T-helper 2 cell treated with Interferon-gamma antibody and Interleukin-4, amounts not matched to agents 5 μg/mL and 100 μg/mL, for 36 hours (primary cell): ENCODE data around the gene SETD6.
A peak's percentile ranks its signal among the peaks of the same experiment; 100 is the strongest.
"Not testable (repeated sequence)": the region's sequence is repeated elsewhere in the genome, so short reads cannot be mapped to it uniquely, and the experiment has no call there.

ENCODE experiments used
- DNase-seq: peaks from one replicate; pipeline ENCODE4 v3.0.0; 2021; ENCODE audit warnings: low spot score
- H3K27ac Mint-ChIP-seq: one replicate; pipeline ENCODE4 v1.8.0; 2021; ENCODE audit warnings: mild to moderate bottlenecking, mixed read lengths
- H3K27me3 Mint-ChIP-seq: one replicate; pipeline ENCODE4 v1.8.0; 2021; ENCODE audit warnings: low read depth, mixed read lengths
- H3K36me3 Mint-ChIP-seq: one replicate; pipeline ENCODE4 v1.8.0; 2021; ENCODE audit warnings: low read depth, mixed read lengths
- H3K4me1 Mint-ChIP-seq: one replicate; pipeline ENCODE4 v1.8.0; 2021; ENCODE audit warnings: low read depth, mixed read lengths
- H3K4me3 Mint-ChIP-seq: one replicate; pipeline ENCODE4 v1.8.0; 2022; ENCODE audit warnings: mild to moderate bottlenecking, moderate library complexity, mixed read lengths
- H3K9me3 Mint-ChIP-seq: one replicate; pipeline ENCODE4 v1.8.0; 2021; ENCODE audit warnings: mixed read lengths

Gene SETD6

DNA sequence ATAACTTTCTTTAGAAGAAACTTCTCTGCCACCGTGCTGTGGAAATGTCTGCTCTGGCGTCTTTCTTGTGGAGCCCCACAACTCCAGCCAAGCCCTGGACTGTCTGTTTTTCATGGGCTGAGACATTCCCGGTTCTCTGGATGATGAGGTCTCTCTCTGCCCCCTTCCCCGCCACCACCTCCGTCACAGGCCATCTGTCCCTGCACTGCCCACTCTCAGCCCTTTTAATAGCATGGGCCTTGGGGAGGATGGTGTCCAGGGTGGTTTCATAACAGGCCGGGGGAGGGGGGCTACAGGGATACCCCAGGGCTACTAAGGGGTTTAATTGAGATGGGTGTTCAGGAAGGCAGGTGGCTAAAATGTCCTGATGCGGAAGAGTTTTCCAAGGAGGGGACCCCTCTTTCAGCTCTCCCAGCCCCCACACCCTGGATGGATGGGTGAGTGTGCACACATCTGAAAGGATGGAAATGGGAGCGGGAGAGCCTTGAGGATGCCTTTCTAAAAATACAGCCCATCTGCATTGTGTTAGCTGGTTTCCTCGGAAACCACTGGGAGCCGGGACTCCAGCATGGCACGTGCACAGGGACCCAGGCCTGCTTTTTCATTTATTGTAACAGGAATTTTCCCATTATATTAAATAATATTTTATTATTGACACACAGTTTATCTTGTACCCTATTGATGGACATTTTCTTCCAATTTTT lies 30.0 kb upstream of the SETD6 start:
- Mint-ChIP-seq H3K4me3 (no peak overlapping the region), H3K27me3 (no peaks in the 10 kb centered on the region), H3K9me3 (no peaks in the 10 kb centered on the region)

DNA sequence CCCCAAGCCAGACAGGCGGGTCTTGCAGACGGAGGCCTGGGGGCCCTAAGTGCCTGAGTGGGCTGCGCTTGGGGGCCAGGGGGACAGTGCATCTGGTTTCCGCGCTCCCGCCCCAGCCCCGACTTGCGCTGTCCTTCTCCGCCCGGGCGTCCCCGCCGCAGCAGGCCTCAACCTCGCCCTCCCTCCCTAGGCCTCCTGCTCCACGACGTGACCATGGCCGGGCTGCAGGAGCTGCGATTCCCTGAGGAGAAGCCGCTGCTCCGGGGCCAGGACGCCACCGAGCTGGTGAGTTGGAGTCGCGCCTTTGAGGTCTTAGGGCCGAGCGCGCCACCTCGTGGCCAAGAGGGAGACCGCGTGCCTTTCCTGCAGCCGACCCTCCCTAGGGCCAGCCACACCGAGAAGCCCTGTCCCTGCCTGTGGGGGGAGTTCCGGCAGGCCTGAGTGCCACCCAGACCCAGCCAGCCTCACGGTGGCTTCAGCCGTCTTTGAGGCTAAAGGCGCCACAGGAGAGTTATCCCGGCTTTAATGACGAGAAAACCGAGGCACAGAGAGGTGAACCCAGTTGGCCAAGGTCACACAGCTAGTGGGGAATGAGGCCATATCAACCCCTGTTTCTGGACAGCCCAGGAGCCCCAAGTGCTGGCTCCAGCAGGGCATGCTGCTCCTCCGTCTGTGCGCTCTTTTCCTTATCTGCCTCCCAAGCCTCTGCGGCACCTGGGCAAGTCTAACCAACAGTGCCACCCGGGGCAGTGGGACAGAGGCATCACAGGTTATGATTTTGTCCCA lies 27.6 kb upstream of the SETD6 start:
- Mint-ChIP-seq H3K4me3 (no peak overlapping the region), H3K27ac (no peak overlapping the region), H3K27me3 (no peaks in the 10 kb centered on the region), H3K4me1 (no peaks in the 10 kb centered on the region), H3K36me3 (no peaks in the 10 kb centered on the region), H3K9me3 (no peaks in the 10 kb centered on the region)
- peak; percentile 48 for DNase-seq

More for the DNA sequence above, 30.0 kb upstream of the SETD6 start:
- Mint-ChIP-seq H3K27ac (no peak overlapping the region), H3K36me3 (no peaks in the 10 kb centered on the region), H3K4me1 (no peaks in the 10 kb centered on the region)
- no peak for DNase-seq

DNA sequence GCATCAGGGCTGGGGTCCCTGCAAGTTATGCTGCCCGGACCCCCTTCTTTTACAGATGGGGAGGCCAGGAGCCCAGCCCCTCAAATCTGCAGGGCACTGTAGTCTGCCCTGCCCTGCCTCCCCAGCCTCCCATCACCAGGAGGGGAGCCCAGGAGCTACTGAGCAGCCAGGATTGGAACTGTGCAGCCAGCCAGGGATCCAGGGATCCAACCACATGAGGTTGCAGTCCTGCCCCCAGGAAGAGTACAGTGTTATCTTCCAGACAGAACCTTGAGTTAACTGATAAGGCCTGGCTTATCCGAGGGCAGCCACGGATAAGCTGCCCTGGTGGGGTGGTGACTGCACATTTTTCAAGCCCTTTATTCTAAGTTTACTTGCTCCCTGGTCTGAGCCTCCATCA lies 26.8 kb upstream of the SETD6 start:
- Mint-ChIP-seq H3K4me1 (no peaks in the 10 kb centered on the region), H3K4me3 (no peak overlapping the region), H3K27me3 (no peaks in the 10 kb centered on the region), H3K36me3 (no peaks in the 10 kb centered on the region), H3K9me3 (no peaks in the 10 kb centered on the region), H3K27ac (no peak overlapping the region)
- no peak for DNase-seq

DNA sequence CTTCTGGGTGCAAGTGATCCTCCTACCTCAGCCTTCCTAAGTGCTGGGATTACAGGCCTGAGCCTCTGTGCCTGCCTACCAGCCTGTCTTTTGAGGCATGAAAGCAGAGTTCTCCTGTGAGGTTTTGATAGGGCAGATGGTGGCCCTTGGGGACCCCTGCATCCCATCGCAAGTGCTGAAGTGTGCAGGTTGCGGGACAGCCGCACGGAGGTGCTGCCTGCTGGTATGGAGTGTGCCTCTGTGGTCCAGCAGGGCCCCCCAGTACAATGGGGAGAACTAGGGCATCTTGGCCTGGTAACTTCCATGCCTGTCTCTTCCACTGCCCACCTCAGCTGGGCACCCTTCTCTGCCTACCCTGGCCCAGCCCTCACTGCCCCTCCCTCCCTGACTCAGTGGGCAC lies 25.3 kb upstream of the SETD6 start:
- DNase-seq = no peak
- Mint-ChIP-seq H3K4me3 (no peak overlapping the region), H3K27me3 (no peaks in the 10 kb centered on the region), H3K27ac (no peak overlapping the region), H3K4me1 (no peaks in the 10 kb centered on the region), H3K9me3 (no peaks in the 10 kb centered on the region), H3K36me3 (no peaks in the 10 kb centered on the region)

DNA sequence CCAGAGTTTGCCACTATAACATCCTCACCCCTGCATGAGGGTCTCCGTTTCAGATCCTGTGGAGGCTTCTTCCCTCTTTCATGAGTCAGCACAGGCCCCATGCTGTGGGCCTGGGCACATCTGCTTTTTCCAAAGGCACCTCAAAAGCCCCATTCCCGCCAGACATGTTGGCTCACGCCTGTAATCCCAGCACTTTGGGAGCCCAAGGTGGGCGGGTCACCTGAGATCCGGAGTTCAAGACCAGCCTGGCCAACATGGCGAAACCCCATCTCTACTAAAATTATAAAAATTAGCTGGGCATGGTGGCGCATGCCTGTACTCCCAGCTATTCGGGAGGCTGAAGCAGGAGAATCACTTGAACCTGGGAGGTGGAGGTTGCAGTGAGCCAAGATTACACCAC lies 24.8 kb upstream of the SETD6 start:
- not testable (repeated sequence) for H3K4me3 Mint-ChIP-seq, H3K4me1 Mint-ChIP-seq, H3K9me3 Mint-ChIP-seq, H3K27me3 Mint-ChIP-seq, DNase-seq, H3K27ac Mint-ChIP-seq, H3K36me3 Mint-ChIP-seq

DNA sequence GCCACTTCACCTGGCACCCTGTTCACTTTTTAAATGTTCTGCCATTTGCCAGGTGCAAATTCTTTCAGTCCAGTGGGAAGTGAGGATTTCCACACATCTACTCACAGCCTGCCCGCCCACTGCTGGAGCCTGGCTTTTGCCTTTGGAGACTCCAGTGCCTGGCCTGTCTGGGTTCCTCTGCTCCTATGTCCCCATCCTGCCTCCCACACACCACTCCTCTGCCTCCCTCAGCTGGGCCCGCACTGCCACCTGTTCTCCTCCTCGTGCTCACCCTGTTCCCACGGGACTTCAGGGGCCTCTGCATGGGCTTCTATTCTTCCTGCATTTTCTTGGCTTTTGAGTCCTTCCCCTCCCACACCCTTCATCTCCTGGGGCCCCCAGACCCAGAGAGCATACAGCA lies 23.3 kb upstream of the SETD6 start:
- Mint-ChIP-seq H3K27ac (no peak overlapping the region), H3K9me3 (no peaks in the 10 kb centered on the region), H3K36me3 (no peaks in the 10 kb centered on the region), H3K27me3 (no peaks in the 10 kb centered on the region), H3K4me3 (no peak overlapping the region), H3K4me1 (peaks cover 5% of the 10 kb centered on the region)
- DNase-seq = no peak

DNA sequence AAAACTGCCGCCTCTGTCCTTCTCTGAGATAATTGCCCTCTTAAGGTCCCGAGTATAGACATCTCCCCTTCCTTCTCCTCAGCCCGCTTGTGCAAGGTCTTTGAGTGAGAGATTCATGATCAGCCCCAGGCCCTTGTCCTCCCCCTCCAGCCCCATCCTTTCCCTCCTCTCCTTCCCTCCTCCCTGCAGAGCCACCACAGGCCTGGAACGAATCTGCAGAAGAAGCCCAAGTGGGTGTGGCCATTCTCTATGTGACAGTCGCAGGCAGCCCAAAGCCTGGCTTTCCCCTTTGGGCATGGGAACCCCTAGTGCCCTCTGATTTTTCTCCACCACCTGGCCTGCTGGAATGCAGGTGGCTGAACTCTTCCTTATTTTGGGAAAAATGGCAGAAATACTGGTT lies 22.6 kb upstream of the SETD6 start:
- Mint-ChIP-seq H3K27me3 (no peaks in the 10 kb centered on the region), H3K36me3 (no peaks in the 10 kb centered on the region), H3K27ac (peak overlapping the region; percentile 29), H3K4me3 (no peak overlapping the region), H3K4me1 (peaks cover 5% of the 10 kb centered on the region), H3K9me3 (no peaks in the 10 kb centered on the region)
- DNase-seq = no peak

DNA sequence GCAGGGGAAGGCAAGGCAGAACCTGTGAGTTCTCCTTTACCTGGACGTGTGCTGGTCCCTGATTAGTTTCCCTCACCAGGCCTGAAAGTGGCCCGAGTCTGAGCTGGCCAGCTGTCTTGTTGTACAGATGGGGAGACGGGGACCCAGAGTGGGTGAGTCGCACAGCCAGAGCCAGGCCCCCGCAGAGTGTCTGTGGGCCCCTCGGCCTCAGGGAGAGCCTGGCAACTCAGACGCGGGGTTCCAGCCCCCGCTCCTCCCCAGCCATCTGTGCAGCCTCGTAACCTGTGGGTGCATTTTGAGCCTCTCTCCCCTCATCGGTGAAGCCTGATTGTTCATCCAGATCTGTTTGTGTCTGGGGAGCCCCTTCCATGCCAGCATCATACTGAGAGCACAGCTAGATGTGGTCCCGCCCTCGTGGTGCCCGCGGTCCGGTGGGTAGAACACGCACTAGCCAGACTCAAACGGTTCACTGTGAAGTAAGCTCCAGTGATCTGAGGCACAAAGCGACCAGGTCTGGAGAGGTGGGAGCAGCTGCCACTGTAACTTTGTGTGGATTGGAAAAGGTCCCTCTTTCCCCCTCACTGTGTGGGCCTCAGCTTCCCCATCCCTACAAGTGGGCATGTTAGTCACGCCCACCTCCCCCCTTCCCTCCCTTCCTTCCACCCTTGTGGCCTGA lies 21.4 kb upstream of the SETD6 start:
- Mint-ChIP-seq H3K9me3 (no peaks in the 10 kb centered on the region), H3K27ac (no peak overlapping the region), H3K36me3 (no peaks in the 10 kb centered on the region), H3K4me3 (no peak overlapping the region), H3K4me1 (peaks cover 5% of the 10 kb centered on the region), H3K27me3 (no peaks in the 10 kb centered on the region)
- no peak for DNase-seq

DNA sequence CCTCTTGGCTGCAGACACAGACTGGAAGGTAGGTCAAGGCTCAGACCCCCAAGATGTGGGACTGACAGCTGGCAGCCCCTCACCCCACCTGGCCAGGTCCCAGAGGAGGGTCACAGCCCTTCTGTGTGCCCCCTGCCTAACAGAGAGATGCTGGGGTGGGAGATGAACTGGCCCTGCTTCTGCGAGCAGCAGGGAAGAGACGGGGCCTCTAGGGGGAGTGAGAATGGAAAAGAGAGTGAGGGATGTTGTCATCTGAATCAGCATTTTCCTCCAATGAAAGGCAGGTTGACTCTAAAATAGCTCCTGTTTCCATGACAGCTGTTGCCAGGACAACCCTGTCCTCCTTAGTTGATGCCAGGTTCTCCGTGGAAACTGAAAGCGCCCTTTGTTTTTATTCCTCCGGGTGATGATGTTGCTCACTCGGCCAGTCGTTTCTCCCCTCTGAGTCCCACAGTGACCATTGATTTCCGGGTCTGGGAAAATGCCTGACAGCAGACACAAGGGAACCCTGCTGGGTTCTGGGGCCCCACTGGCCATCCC lies 20.3 kb upstream of the SETD6 start:
- DNase-seq = peak; percentile 75
- peaks cover 2% of the 10 kb centered on the region for H3K27me3 Mint-ChIP-seq
- H3K4me1 Mint-ChIP-seq = peaks cover 5% of the 10 kb centered on the region
- peak overlapping the region; percentile 67 for H3K27ac Mint-ChIP-seq
- no peaks in the 10 kb centered on the region for H3K36me3 Mint-ChIP-seq
- H3K9me3 Mint-ChIP-seq = no peaks in the 10 kb centered on the region
- H3K4me3 Mint-ChIP-seq = peak overlapping the region; percentile 12

DNA sequence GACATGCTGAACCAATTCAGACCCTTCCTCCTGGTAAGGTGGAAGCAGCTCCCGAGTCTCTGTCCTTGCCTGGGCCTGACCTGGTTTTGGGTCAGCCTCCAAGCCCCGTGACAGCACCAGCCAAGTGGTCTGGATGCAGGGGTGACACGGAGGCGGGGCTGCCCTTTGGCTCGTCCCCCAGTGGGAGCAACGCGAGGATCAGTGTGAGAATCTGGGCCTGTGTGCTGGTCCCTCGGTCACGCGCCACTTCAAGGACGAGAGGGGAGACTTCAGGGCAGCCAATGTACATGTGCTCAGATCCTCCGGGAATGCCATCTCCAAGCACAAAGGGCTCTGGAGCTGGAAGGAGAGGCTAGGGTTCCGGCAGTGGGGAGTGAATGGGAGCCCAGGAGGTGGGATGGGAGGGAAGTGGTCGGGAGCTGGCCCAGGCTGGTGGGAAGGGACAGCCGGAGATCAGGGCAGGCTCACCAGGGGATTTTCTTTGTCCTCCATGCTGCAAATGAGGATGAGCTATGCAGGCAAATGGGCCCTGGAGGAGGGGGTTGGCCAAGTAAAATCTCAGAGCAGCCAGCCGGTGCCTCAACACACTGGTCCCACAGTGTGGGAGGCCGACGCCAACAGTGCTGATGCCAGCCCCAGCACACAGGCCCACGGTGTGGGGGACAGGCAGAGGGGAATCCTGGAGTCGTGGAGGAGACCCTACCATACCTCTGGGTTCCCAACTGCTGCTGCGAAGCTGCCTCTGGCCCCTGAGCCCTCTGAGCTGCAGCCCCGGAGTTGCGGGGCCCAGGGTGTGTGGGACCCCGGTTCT lies 19.6 kb upstream of the SETD6 start:
- no peak for DNase-seq
- H3K27ac Mint-ChIP-seq = peak overlapping the region; percentile 67
- H3K4me1 Mint-ChIP-seq = peaks cover 5% of the 10 kb centered on the region
- H3K36me3 Mint-ChIP-seq = no peaks in the 10 kb centered on the region
- no peaks in the 10 kb centered on the region for H3K9me3 Mint-ChIP-seq
- peaks cover 2% of the 10 kb centered on the region for H3K27me3 Mint-ChIP-seq
- peak overlapping the region; percentile 12 for H3K4me3 Mint-ChIP-seq

DNA sequence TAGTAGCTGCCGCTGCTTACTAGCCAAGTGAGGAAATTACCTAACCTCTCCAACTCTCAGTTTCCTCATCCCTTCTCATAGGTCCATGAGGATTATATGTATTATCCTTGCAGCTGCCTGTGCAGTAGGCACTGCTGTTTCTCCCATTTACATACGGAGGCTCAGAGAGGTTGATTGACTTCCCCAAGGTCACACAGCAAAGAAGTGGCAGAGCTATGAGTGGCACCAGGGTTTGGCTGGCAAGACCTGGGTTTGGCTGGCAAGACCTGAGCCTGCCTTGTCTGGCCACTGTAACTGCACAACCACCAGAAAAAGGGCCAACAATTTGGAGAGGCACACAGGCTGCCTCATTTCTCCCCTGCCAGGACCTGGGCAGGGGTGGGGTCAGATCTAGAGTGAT lies 17.8 kb upstream of the SETD6 start:
- H3K27me3 Mint-ChIP-seq = peaks cover 2% of the 10 kb centered on the region
- H3K4me3 Mint-ChIP-seq = no peak overlapping the region
- H3K27ac Mint-ChIP-seq = no peak overlapping the region
- no peak for DNase-seq
- H3K4me1 Mint-ChIP-seq = peaks cover 9% of the 10 kb centered on the region
- H3K9me3 Mint-ChIP-seq = no peaks in the 10 kb centered on the region
- H3K36me3 Mint-ChIP-seq = no peaks in the 10 kb centered on the region

DNA sequence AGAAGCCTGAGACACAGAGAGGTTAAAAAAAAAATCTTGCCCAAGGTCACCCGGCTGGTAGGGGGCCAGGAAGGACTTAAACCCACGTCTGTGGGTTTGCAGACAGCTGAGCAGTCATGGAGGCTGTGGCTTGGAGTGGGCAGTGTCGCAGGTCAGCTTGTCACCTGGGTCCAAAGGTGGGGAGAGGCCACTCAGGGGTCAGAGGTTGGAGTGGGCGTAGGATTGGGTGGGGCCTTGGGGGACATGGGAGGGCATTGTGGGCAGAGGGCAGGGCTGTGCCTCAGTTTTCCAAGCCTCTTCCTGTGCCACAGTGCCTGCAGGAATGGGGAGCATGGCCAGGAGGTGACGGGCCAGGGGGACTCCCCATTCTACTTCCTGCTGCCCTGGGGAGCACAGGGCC lies 17.4 kb upstream of the SETD6 start:
- H3K27ac Mint-ChIP-seq = no peak overlapping the region
- peaks cover 2% of the 10 kb centered on the region for H3K27me3 Mint-ChIP-seq

DNA sequence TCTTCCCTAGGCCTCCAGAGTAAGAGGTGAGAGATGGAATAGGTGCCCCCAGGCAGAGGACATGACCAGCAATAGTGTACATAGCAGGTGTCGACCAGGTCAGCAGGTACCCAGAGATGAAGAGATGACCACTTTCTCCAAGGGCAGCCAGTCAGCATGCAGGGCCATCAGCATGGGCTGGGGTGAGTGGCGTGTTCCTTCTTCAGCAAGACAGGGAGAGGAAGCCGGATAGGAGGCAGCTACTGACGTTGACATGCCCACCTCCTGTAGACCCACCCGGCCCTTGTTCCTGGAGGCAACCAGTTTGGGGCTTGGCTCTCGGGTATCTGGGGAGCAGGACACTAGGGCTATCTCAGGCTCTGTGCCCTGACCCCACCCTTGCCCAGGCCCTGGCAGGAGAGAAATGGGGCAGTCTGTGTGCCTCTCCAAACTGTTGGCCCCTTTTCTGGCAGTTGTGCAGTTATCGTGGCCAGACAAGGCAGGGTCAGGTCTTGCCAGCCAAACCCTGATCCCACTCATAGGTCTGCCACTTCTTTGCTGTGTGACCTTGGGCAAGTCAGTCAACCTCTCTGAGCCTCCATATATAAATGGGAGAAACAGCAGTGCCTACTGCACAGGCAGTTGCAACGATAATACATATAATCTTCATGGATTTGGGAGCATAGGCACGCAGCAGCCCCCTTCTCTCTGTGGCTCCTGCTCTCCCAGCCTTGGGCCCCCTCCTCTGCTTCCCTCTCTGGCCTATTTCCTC lies 16.8 kb upstream of the SETD6 start:
- Mint-ChIP-seq H3K27ac (no peak overlapping the region), H3K36me3 (no peaks in the 10 kb centered on the region), H3K9me3 (no peaks in the 10 kb centered on the region), H3K4me3 (no peak overlapping the region), H3K4me1 (peaks cover 9% of the 10 kb centered on the region), H3K27me3 (peaks cover 2% of the 10 kb centered on the region)
- no peak for DNase-seq

More for the DNA sequence above, 17.4 kb upstream of the SETD6 start:
- Mint-ChIP-seq H3K4me1 (peaks cover 9% of the 10 kb centered on the region), H3K4me3 (no peak overlapping the region), H3K9me3 (no peaks in the 10 kb centered on the region), H3K36me3 (no peaks in the 10 kb centered on the region)
- DNase-seq = no peak
